SW480 (cell line): ENCODE measurements around the gene HDHD2.
A peak's percentile ranks its signal among the peaks of the same experiment; 100 is the strongest.

Source experiments
- DNase-seq: peaks from one replicate; pipeline ENCODE4 v3.0.0-alpha.2; 2016; ENCODE audit warnings: low spot score

Gene HDHD2

GRCh38 chr18:47146206-47146605, 4.1 kb downstream of the HDHD2 start:
- no peak for DNase-seq

GRCh38 chr18:47143899-47144485, 6.3 kb downstream of the HDHD2 start:
- no peak for DNase-seq

GRCh38 chr18:47143153-47143552, 7.1 kb downstream of the HDHD2 start:
- no peak for DNase-seq

- no peak for DNase-seq
Observed at GRCh38 chr18:47141289-47141688, 9.0 kb downstream of the HDHD2 start.

- no peak for DNase-seq
Observed at GRCh38 chr18:47121146-47121545, 29.2 kb downstream of the HDHD2 start.

GRCh38 chr18:47120428-47120827, 29.9 kb downstream of the HDHD2 start:
- no peak for DNase-seq

GRCh38 chr18:47118981-47119380, 31.3 kb downstream of the HDHD2 start:
- no peak for DNase-seq

- DNase-seq: no peak
Observed at GRCh38 chr18:47115205-47115604, 35.1 kb downstream of the HDHD2 start.

GRCh38 chr18:47113796-47114540, 36.3 kb downstream of the HDHD2 start:
- no peak for DNase-seq

GRCh38 chr18:47110492-47111274, 39.6 kb downstream of the HDHD2 start:
- no peak for DNase-seq

- no peak for DNase-seq
Observed at GRCh38 chr18:47109720-47110119, 40.6 kb downstream of the HDHD2 start.

- no peak for DNase-seq
Observed at GRCh38 chr18:47108998-47109405, 41.3 kb downstream of the HDHD2 start.

- DNase-seq: no peak
Observed at GRCh38 chr18:47108373-47108772, 41.9 kb downstream of the HDHD2 start.

- peak; percentile 8 for DNase-seq
Observed at GRCh38 chr18:47100212-47100831, 50.0 kb downstream of the HDHD2 start.

GRCh38 chr18:47095810-47096209, 54.5 kb downstream of the HDHD2 start:
- DNase-seq: no peak

- DNase-seq: no peak
Observed at GRCh38 chr18:47087676-47088075, 62.6 kb downstream of the HDHD2 start.

- no peak for DNase-seq
Observed at GRCh38 chr18:47081578-47081977, 68.7 kb downstream of the HDHD2 start.

- no peak for DNase-seq
Observed at GRCh38 chr18:47080872-47081271, 69.4 kb downstream of the HDHD2 start.

- no peak for DNase-seq
Observed at GRCh38 chr18:47077111-47077510, 73.2 kb downstream of the HDHD2 start.

- peak; percentile 64 for DNase-seq
Observed at GRCh38 chr18:47075098-47075883, 75.0 kb downstream of the HDHD2 start.

GRCh38 chr18:47067648-47068047, 82.7 kb downstream of the HDHD2 start:
- DNase-seq: no peak

GRCh38 chr18:47063096-47063495, 87.2 kb downstream of the HDHD2 start:
- no peak for DNase-seq
